WERI-Rb-1 (cell line): ENCODE measurements around the gene CHSY1.

Experiments
- DNase-seq: peaks from one replicate; pipeline ENCODE4 v3.0.0-alpha.2; 2020
- H3K27ac ChIP-seq: fragments of 250-450 bp; sonication (Bioruptor Pico); 2 replicates; pipeline ENCODE4 v1.5.1; 2020; ENCODE audit warnings: mild to moderate bottlenecking, moderate library complexity
- H3K27me3 ChIP-seq: fragments of 250-450 bp; sonication (Bioruptor Pico); 2 replicates; pipeline ENCODE4 v1.5.1; 2021; ENCODE audit warnings: mild to moderate bottlenecking, low read depth, moderate library complexity; ENCODE audit not compliant: insufficient read depth, severe bottlenecking
- H3K36me3 ChIP-seq: fragments of 250-450 bp; sonication (Bioruptor Pico); 2 replicates; pipeline ENCODE4 v1.5.1; 2020; ENCODE audit warnings: mild to moderate bottlenecking, moderate library complexity
- H3K4me3 ChIP-seq: 2 replicates; pipeline ENCODE4 v1.5.1; 2011; ENCODE audit warnings: low read depth, mild to moderate bottlenecking, control low read depth, low read length
- H3K9me3 ChIP-seq: fragments of 250-450 bp; sonication (Bioruptor Pico); 2 replicates; pipeline ENCODE4 v1.5.1; 2021; ENCODE audit warnings: mild to moderate bottlenecking, moderate library complexity; ENCODE audit not compliant: severe bottlenecking
- TF ChIP-seq, protein P1 (sequence below): IDR thresholded peaks from 2 replicates; pipeline ENCODE4 v1.5.1; 2011; ENCODE audit warnings: low read depth, mild to moderate bottlenecking, control low read depth, inconsistent platforms, low read length

The CHSY1 gene

DNA sequence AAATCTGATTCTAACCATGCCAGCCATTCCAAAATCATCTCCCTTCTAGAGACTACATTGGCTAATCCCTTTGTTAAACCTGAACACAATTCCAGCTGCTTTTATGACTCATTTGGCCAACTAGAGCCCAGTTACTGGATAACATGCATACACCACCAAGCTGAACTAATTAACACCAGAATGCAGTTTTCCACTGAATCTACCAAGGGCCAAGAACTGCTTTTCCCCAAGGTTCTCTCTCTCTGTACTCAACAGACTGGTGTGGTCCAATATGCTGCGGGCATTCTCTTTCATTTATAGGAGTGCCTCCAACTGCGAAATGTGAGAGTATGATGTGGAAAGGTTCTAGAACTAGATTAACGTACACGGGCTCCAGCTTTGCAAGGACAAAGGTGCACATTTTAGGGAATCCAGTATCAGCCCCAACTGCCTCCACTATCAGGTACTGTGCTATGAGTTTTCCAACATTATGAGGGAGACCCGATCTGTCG, 1.5 kb downstream of the CHSY1 start:
- no peaks in the 10 kb centered on the region for H3K27me3 ChIP-seq
- no peak overlapping the region for H3K27ac ChIP-seq
- peak overlapping the region; percentile 67 for H3K4me3 ChIP-seq
- no peak for DNase-seq
- peaks cover 17% of the 10 kb centered on the region for H3K36me3 ChIP-seq
- H3K9me3 ChIP-seq, result no peaks in the 10 kb centered on the region
- TF ChIP-seq, protein P1, sequence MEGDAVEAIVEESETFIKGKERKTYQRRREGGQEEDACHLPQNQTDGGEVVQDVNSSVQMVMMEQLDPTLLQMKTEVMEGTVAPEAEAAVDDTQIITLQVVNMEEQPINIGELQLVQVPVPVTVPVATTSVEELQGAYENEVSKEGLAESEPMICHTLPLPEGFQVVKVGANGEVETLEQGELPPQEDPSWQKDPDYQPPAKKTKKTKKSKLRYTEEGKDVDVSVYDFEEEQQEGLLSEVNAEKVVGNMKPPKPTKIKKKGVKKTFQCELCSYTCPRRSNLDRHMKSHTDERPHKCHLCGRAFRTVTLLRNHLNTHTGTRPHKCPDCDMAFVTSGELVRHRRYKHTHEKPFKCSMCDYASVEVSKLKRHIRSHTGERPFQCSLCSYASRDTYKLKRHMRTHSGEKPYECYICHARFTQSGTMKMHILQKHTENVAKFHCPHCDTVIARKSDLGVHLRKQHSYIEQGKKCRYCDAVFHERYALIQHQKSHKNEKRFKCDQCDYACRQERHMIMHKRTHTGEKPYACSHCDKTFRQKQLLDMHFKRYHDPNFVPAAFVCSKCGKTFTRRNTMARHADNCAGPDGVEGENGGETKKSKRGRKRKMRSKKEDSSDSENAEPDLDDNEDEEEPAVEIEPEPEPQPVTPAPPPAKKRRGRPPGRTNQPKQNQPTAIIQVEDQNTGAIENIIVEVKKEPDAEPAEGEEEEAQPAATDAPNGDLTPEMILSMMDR, result no peak

GRCh38 chr15:101248274-101248673, 3.6 kb downstream of the CHSY1 start:
- no peak overlapping the region for H3K27ac ChIP-seq
- no peak for DNase-seq
- H3K27me3 ChIP-seq, result no peaks in the 10 kb centered on the region
- H3K36me3 ChIP-seq, result peaks cover 17% of the 10 kb centered on the region
- H3K9me3 ChIP-seq, result no peaks in the 10 kb centered on the region
- TF ChIP-seq, protein P1, result no peak
- H3K4me3 ChIP-seq, result no peak overlapping the region

DNA sequence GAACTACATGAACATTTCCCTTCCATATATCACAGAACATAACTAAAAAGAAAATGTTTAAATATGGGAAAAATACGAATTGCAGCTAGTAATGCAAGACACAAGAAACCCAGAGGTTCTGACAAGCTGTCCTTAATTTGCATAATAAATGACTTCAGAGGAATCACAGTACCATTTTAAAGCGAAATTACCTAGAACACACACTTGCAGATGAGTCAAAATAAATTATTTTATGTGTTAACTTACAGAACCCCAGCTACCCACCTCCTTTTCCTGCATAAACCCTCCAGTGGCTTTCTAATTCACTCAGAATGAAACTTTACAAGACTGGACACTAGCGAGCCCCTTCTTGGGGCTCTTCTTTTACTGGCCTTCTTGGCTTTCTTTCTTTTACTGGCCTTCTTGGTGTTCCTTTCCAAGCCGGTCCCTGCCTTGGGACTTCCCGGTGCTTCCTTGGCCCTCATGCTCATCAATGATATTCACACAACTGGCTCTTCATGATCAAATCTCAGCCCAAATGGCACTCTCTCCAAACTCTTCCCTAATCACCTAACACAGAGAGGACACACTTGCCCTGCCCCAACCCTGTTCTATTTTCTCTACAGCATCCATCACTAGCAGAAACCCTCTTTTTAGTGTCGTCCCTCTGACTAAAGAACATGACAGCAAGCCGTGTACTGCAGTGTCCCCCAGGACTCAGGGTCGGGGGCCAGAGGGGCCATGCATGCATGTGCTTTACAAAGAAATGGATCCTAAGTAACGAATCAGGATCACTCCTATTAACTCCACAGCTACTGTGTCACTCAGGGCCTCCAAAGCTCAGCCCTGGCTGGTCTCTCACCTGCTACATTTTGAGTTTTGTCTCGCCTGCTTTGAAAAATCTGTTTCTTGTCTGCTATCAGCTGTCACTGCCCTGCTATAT, 4.8 kb downstream of the CHSY1 start:
- TF ChIP-seq, protein P1, result no peak
- H3K36me3 ChIP-seq, result peaks cover 20% of the 10 kb centered on the region
- H3K27me3 ChIP-seq, result no peaks in the 10 kb centered on the region
- no peaks in the 10 kb centered on the region for H3K9me3 ChIP-seq
- no peak for DNase-seq
- no peak overlapping the region for H3K27ac ChIP-seq
- no peak overlapping the region for H3K4me3 ChIP-seq

DNA sequence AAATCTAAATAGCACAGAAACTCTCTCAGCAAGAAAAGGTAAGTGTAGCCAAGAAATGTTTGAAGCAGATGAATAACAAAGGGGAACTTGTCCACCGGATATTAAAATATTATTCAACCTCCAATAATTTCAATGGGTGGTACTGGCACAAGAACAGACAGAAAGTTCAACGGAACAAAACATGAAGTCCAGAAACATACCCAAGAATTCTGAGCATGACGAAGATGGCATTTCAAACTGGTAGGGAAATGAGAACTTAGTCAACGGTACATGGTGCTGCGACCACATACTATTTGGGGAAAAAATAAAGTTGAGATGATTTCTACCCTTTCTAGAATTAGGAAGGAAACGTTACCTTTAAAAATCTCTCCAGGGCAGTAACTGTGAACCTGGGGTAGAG, 5.5 kb downstream of the CHSY1 start:
- no peak overlapping the region for H3K27ac ChIP-seq
- no peaks in the 10 kb centered on the region for H3K27me3 ChIP-seq
- no peak overlapping the region for H3K4me3 ChIP-seq
- H3K36me3 ChIP-seq, result peaks cover 20% of the 10 kb centered on the region
- TF ChIP-seq, protein P1, result no peak
- no peak for DNase-seq
- H3K9me3 ChIP-seq, result no peaks in the 10 kb centered on the region

GRCh38 chr15:101244889-101245668, 6.8 kb downstream of the CHSY1 start:
- Histone ChIP-seq H3K36me3 (peaks cover 20% of the 10 kb centered on the region), H3K27ac (no peak overlapping the region), H3K27me3 (no peaks in the 10 kb centered on the region), H3K9me3 (no peaks in the 10 kb centered on the region), H3K4me3 (no peak overlapping the region)
- TF ChIP-seq, protein P1, result no peak
- no peak for DNase-seq
